Activated T-cell treated with anti-CD3 and anti-CD28 coated beads, Interleukin-2, amount 50 U/mL, for 1 hour (primary cell): ENCODE results near the gene CHAF1A.

Experiments
- DNase-seq: peaks from one replicate; pipeline ENCODE4 v3.0.0-alpha.2; 2020

CHAF1A gene

GRCh38 chr19:4366666-4367335 is 35.6 kb upstream of the CHAF1A start:
- no peak for DNase-seq

- DNase-seq = no peak
Observed at GRCh38 chr19:4367336-4367723, 35.1 kb upstream of the CHAF1A start.

GRCh38 chr19:4367781-4368127 is 34.7 kb upstream of the CHAF1A start:
- DNase-seq = no peak

GRCh38 chr19:4368128-4368820 is 34.2 kb upstream of the CHAF1A start:
- no peak for DNase-seq

GRCh38 chr19:4369109-4369887 is 33.1 kb upstream of the CHAF1A start:
- DNase-seq = peak; percentile 61

- DNase-seq = peak; percentile 80
Observed at GRCh38 chr19:4369888-4370260, 32.6 kb upstream of the CHAF1A start.

GRCh38 chr19:4370418-4371041 is 31.9 kb upstream of the CHAF1A start:
- no peak for DNase-seq

GRCh38 chr19:4371247-4372164 is 30.9 kb upstream of the CHAF1A start:
- DNase-seq = no peak

GRCh38 chr19:4372165-4373012 is 30.1 kb upstream of the CHAF1A start:
- no peak for DNase-seq

GRCh38 chr19:4373013-4373367 is 29.4 kb upstream of the CHAF1A start:
- DNase-seq = no peak

- DNase-seq = no peak
Observed at GRCh38 chr19:4373601-4374497, 28.6 kb upstream of the CHAF1A start.

GRCh38 chr19:4374498-4375163 is 27.8 kb upstream of the CHAF1A start:
- no peak for DNase-seq

- no peak for DNase-seq
Observed at GRCh38 chr19:4375164-4376027, 27.0 kb upstream of the CHAF1A start.

GRCh38 chr19:4376028-4376670 is 26.3 kb upstream of the CHAF1A start:
- no peak for DNase-seq

- no peak for DNase-seq
Observed at GRCh38 chr19:4376671-4376990, 25.8 kb upstream of the CHAF1A start.

GRCh38 chr19:4376991-4377781 is 25.3 kb upstream of the CHAF1A start:
- DNase-seq = no peak

- no peak for DNase-seq
Observed at GRCh38 chr19:4378886-4379285, 23.6 kb upstream of the CHAF1A start.
